ENCODE data around the gene KIF1A.

The KIF1A gene

GRCh38 chr2:240707043-240707756, 112.8 kb downstream of the KIF1A start:
- no peak for TF ChIP-seq CTCF (IDR thresholded peaks at IDR 0.05; ENCODE audit: low read depth, low read length)
- DNase-seq (ENCODE audit: extremely low read depth, low read depth) = no peak

- DNase-seq (ENCODE audit: extremely low read depth, low read depth) = no peak
- TF ChIP-seq CTCF (IDR thresholded peaks at IDR 0.05; ENCODE audit: low read depth, low read length) = no peak
Measured at GRCh38 chr2:240705204-240705791, 114.7 kb downstream of the KIF1A start.

GRCh38 chr2:240704651-240705050, 115.4 kb downstream of the KIF1A start:
- no peak for DNase-seq (ENCODE audit: extremely low read depth, low read depth)
- no peak for TF ChIP-seq CTCF (IDR thresholded peaks at IDR 0.05; ENCODE audit: low read depth, low read length)

GRCh38 chr2:240703417-240704341, 116.3 kb downstream of the KIF1A start:
- DNase-seq (ENCODE audit: extremely low read depth, low read depth) = no peak
- TF ChIP-seq CTCF (IDR thresholded peaks at IDR 0.05; ENCODE audit: low read depth, low read length) = no peak

- no peak for TF ChIP-seq CTCF (IDR thresholded peaks at IDR 0.05; ENCODE audit: low read depth, low read length)
- DNase-seq (ENCODE audit: extremely low read depth, low read depth) = no peak
Measured at GRCh38 chr2:240702640-240703011, 117.4 kb downstream of the KIF1A start.

GRCh38 chr2:240701736-240702639, 118.0 kb downstream of the KIF1A start:
- DNase-seq (ENCODE audit: extremely low read depth, low read depth) = no peak
- no peak for TF ChIP-seq CTCF (IDR thresholded peaks at IDR 0.05; ENCODE audit: low read depth, low read length)
